ENCODE measurements around the gene BPIFB2.

DNA sequence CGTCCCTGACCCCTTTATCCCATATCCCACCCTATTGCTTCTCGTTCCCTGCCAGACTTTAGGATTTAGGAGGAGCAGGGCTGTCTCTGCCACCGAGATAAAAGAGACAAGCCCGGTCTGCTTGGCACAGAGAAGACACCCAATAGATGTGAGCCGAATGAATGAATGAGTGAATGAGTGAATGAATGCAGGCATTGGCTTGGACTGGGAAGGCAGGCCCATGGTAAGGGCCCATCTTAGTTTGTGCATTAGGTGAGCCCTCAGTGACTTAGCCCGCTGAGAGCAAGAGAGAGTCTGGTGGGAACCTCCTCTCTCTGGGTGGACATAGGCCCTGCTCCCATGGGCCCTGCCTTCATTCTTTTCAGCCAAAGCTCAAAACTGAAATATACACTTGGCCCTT lies 23.1 kb downstream of the BPIFB2 start:
- TF ChIP-seq, protein P1, sequence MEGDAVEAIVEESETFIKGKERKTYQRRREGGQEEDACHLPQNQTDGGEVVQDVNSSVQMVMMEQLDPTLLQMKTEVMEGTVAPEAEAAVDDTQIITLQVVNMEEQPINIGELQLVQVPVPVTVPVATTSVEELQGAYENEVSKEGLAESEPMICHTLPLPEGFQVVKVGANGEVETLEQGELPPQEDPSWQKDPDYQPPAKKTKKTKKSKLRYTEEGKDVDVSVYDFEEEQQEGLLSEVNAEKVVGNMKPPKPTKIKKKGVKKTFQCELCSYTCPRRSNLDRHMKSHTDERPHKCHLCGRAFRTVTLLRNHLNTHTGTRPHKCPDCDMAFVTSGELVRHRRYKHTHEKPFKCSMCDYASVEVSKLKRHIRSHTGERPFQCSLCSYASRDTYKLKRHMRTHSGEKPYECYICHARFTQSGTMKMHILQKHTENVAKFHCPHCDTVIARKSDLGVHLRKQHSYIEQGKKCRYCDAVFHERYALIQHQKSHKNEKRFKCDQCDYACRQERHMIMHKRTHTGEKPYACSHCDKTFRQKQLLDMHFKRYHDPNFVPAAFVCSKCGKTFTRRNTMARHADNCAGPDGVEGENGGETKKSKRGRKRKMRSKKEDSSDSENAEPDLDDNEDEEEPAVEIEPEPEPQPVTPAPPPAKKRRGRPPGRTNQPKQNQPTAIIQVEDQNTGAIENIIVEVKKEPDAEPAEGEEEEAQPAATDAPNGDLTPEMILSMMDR (optimal IDR thresholded peaks at IDR 0.05 in 1 of 3, IDR thresholded peaks at IDR 0.05 in 1 of 3, conservative IDR thresholded peaks at IDR 0.05 in 1 of 3; ENCODE audit: extremely low read depth in 1 of 3, insufficient read depth in 2 of 3, low read length in 3 of 3): no peak
- TF ChIP-seq EZH2 (IDR thresholded peaks at IDR 0.05; ENCODE audit: low read length): no peak

All from keratinocyte (primary cell).